Activated CD8-positive, alpha-beta T cell treated with anti-CD3 and anti-CD28 coated beads, Interleukin-2, amount 10 ng/mL, durations not matched to agents 7 days and 5 days (primary cell): ENCODE measurements around the gene MFF. TPM values are rescaled to one million over a fixed set of nuclear protein-coding genes. Genes with fewer than 3 reads are reported as not detected.
"Not testable (repeated sequence)": the region's sequence is repeated elsewhere in the genome, so short reads cannot be mapped to it uniquely, and the experiment has no call there.

ENCODE experiments used
- ATAC-seq: fragments of 150-1000 bp; cut with Tn5 transposase; one replicate; pipeline ENCODE4 v1.10.0; 2021; ENCODE audit warnings: moderate library complexity
- CTCF ChIA-PET: fragments of 350-600 bp; sonication (Branson Sonifier 250); formaldehyde crosslinking; loops from one replicate; lab custom pipeline; 2021; ENCODE audit warnings: antibody characterized with exemption; lab: Charles Lee
- POLR2A ChIA-PET: fragments of 350-600 bp; sonication (Branson Sonifier 250); formaldehyde crosslinking; loops from one replicate; lab custom pipeline; 2021; ENCODE audit warnings: antibody characterized with exemption; lab: Charles Lee
- DNase-seq: peaks from one replicate; pipeline ENCODE4 v3.0.0-alpha.2; 2020
- H3K27ac Mint-ChIP-seq: one replicate; pipeline ENCODE4 v1.8.0; 2021; ENCODE audit warnings: mild to moderate bottlenecking, mixed read lengths
- H3K27me3 Mint-ChIP-seq: one replicate; pipeline ENCODE4 v1.8.0; 2021; ENCODE audit warnings: low read depth, mixed read lengths
- H3K36me3 Mint-ChIP-seq: one replicate; pipeline ENCODE4 v1.8.0; 2021; ENCODE audit warnings: low read depth, mixed read lengths
- H3K4me1 Mint-ChIP-seq: one replicate; pipeline ENCODE4 v1.8.0; 2021; ENCODE audit warnings: low read depth, mixed read lengths
- H3K4me3 Mint-ChIP-seq: one replicate; pipeline ENCODE4 v1.8.0; 2021; ENCODE audit warnings: mild to moderate bottlenecking, mixed read lengths
- H3K9me3 Mint-ChIP-seq: one replicate; pipeline ENCODE4 v1.8.0; 2022; ENCODE audit warnings: mixed read lengths; ENCODE audit not compliant: insufficient read depth
- total RNA-seq, 2 experiments: library from RNA; stranded (reverse); gene quantifications; one replicate each; pipeline ENCODE4 v1.2.3, GENCODE V29; 2021

MFF gene
- total RNA-seq, 2 experiments from 2014 or later = 64.5 to 68.3 TPM

DNA sequence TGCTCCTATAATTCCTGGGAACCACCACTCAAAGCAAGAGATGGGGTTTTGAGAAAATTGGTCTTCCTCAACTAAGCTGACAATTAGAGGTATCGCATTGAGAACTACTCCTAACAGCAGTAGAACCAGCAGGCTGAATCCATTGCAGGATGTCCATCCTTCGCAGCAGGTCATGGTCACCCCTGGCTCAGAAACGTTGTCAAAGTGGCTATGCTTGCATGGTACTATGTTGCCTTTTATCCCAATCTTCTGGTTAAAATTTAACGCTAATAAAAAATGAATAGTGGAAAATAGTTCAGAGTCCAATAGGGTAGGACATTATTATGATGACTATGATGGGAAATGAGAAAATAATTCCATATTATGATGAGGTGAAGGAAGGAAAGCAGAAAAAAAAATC lies 54.0 kb downstream of the MFF start, which contains the start of gene TM4SF20:
Gene TM4SF20 (minus strand): TSS at position 212 of the 400 bp plus-strand sequence. CDS start 38 bp downstream, at position 174.
- no peak within 1 kb of the TSS for H3K27ac Mint-ChIP-seq
- ChIA-PET POLR2A (no interaction called here), CTCF (interaction anchor here (1.5 kb wide), 1 partner anchor 14 kb away, joined by 4 read pairs; no protein-coding TSS in a partner anchor)
- peaks cover 4% of the 10 kb centered on the region for H3K4me1 Mint-ChIP-seq
- ATAC-seq (no peak), DNase-seq (no peak)
- H3K36me3 Mint-ChIP-seq = no peaks in the 10 kb centered on the region
- H3K4me3 Mint-ChIP-seq = no peak within 1 kb of the TSS
- peaks cover 5% of the 10 kb centered on the region for H3K27me3 Mint-ChIP-seq
- H3K9me3 Mint-ChIP-seq = no peaks in the 10 kb centered on the region

DNA sequence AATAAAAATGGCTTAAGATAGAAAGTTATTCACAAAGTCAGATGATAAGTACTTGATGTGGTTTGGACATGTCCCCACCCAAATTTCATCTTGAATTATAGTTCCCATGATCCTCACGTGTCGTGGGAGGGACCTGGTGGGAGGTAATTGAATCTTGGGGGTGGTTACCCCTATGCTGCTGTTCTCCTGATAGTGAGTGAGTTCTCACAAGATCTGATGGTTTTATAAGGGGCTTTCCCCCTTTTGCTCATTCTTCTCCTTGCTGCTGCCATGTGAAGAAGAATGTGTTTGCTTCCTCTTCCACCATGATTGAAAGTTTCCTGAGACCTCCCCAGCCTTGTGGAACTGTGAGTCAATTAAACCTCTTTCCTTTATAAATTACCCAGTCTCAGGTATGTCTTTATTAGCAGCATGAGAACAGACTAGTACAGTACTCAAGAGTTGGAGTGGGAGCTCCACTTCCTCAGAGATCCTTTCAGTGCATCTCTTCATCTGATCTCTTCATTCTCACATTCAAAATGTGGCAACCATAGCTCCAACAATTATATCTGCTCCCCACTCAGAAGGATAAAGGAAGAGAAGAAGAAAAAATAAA lies 57.3 kb downstream of the MFF start:
- H3K36me3 Mint-ChIP-seq, H3K4me1 Mint-ChIP-seq, H3K27ac Mint-ChIP-seq, H3K4me3 Mint-ChIP-seq, ATAC-seq, CTCF ChIA-PET, POLR2A ChIA-PET, H3K27me3 Mint-ChIP-seq, DNase-seq, H3K9me3 Mint-ChIP-seq: not testable (repeated sequence)

DNA sequence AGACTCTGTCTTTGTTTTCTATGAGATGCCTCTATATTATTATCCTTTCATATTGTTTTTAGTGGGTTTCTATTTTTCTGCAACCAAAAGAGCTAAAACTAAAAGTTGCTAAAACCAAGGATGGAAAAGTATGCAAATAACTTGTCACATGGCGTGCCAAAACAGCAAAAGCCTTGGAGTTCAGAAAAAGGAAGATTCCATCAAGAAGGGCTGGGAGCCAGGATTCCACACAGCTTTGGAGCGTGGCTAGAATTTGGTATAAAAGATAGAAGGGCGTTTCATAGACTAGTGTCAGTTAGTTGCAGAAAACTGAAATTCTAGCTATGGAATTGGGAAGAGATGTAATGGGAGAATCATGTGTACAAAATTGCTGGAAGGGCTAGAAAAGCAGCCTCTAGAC lies 58.6 kb downstream of the MFF start:
- Mint-ChIP-seq H3K27me3 (no peaks in the 10 kb centered on the region), H3K36me3 (no peaks in the 10 kb centered on the region), H3K4me1 (no peaks in the 10 kb centered on the region), H3K4me3 (no peak overlapping the region), H3K9me3 (no peaks in the 10 kb centered on the region), H3K27ac (no peak overlapping the region)
- no peak for ATAC-seq
- DNase-seq = no peak
- POLR2A ChIA-PET = no interaction called here
- CTCF ChIA-PET = no interaction called here

DNA sequence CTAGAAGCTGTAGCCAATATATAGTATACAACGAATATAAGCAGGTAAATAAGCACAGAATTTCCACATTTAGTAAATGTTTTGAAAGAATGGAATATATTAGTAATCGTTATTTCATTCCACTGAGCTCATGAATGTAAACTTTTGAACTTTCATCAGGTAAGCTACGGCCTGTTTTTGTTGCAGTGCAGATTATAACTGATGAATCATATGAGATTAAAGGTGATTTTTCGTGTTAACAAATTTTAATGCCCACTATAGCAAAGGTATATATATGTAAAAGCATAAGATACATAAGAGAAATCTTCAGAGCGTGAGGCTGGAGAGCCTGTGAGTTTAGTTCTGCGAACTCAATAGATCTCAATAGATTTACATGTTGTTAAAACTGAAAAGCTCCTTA lies 61.6 kb downstream of the MFF start:
- no peak for DNase-seq

DNA sequence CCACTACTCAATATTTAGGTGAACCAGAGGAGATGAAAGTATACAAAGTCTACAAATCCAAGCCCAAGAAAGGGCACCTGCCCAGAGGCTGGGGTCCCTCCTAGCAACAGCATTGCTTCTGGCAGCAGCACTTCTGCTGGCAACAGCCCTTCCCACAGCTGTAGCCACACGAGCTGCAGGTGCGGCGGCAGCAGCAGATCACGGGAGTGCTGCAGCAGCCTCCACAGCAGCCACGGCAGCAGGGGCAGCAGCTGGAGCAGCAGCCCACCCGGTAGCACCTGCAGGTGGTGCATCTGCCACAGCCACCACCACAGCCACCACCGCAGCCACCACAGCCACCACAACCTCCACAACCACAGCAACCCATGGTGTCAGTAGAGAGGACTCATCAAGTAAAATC lies 62.5 kb downstream of the MFF start, which contains the start of gene SCYGR1:
Gene SCYGR1 (minus strand): TSS at position 367 of the 400 bp plus-strand sequence. CDS start 0 bp downstream, at position 367.
- H3K27me3 Mint-ChIP-seq, H3K4me3 Mint-ChIP-seq, H3K36me3 Mint-ChIP-seq, CTCF ChIA-PET, ATAC-seq, POLR2A ChIA-PET, DNase-seq, H3K4me1 Mint-ChIP-seq, H3K27ac Mint-ChIP-seq, H3K9me3 Mint-ChIP-seq: not testable (repeated sequence)

More for the DNA sequence above, 61.6 kb downstream of the MFF start:
- H3K36me3 Mint-ChIP-seq = no peaks in the 10 kb centered on the region
- H3K27ac Mint-ChIP-seq = no peak overlapping the region
- POLR2A ChIA-PET = no interaction called here
- H3K9me3 Mint-ChIP-seq = no peaks in the 10 kb centered on the region
- CTCF ChIA-PET = no interaction called here
- H3K27me3 Mint-ChIP-seq = no peaks in the 10 kb centered on the region
- ATAC-seq = no peak
- H3K4me1 Mint-ChIP-seq = no peaks in the 10 kb centered on the region
- H3K4me3 Mint-ChIP-seq = no peak overlapping the region

DNA sequence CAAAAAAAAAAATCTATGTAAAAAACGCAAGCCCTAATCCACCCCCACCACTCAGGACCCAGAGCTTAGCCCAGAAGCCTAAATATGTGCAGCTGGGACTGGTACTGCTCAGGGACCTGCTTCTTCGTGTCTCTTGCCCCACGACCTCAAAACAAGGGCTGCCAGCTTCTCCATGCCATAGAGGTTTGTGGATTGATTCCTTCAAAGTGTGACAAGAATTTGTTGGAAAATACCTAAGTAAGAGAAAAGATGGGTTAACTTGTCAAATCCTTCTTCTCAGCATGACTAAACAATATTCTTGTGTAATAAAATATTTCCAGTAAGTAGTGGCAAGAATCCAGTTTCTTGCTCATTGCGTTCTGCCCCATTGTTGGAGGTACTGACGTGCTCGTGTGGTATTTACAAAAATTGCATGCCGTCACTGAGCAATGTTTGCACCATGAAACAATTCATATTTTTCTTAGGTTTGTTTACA lies 63.5 kb downstream of the MFF start:
- no peaks in the 10 kb centered on the region for H3K9me3 Mint-ChIP-seq
- ChIA-PET CTCF (no interaction called here), POLR2A (no interaction called here)
- H3K27ac Mint-ChIP-seq = no peak overlapping the region
- ATAC-seq (no peak), DNase-seq (no peak)
- no peak overlapping the region for H3K4me3 Mint-ChIP-seq
- H3K4me1 Mint-ChIP-seq = no peaks in the 10 kb centered on the region
- no peaks in the 10 kb centered on the region for H3K36me3 Mint-ChIP-seq
- H3K27me3 Mint-ChIP-seq = no peaks in the 10 kb centered on the region

DNA sequence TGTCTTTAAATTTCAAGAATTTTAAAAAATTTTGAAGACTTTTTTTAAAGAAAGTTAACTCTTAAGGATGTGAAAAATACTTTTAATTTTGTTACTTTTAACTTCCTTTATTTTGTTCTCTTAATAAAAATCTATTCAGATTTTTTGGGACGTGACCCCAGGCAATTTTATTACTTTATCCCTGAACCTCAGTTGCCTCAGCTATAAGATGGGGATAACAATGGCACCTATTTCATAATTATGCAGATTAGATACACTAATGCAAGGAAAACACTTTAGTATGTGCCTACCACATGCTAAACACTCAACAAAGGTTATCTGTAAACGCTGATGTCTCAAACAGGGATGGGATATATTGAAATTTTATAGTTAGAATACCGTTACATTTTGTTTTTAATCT lies 64.2 kb downstream of the MFF start:
- no peaks in the 10 kb centered on the region for H3K9me3 Mint-ChIP-seq
- POLR2A ChIA-PET = no interaction called here
- H3K27ac Mint-ChIP-seq = no peak overlapping the region
- ATAC-seq (no peak), DNase-seq (no peak)
- no peaks in the 10 kb centered on the region for H3K36me3 Mint-ChIP-seq
- no peaks in the 10 kb centered on the region for H3K27me3 Mint-ChIP-seq
- no peak overlapping the region for H3K4me3 Mint-ChIP-seq
- no peaks in the 10 kb centered on the region for H3K4me1 Mint-ChIP-seq
- CTCF ChIA-PET = no interaction called here

DNA sequence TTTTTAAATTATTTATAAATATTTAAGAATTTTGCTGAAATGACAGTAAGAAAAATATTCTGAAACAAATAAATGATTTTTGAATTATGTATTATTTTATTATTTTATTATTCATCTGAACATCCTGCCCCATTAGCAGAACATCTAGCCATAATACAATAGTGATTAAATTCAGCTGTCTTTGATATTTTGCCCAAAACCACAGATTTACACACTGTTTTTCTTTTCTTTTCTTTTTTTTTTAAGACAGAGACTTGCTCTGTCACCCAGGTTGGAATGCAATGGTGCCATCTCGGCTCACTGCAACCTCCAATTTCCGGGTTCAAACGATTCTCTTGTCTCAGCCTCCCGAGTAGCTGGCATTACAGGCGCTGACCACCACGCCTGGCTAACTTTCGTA lies 64.6 kb downstream of the MFF start:
- DNase-seq (no peak), ATAC-seq (no peak)
- H3K4me1 Mint-ChIP-seq = no peaks in the 10 kb centered on the region
- POLR2A ChIA-PET = no interaction called here
- H3K27me3 Mint-ChIP-seq = no peaks in the 10 kb centered on the region
- CTCF ChIA-PET = no interaction called here
- no peak overlapping the region for H3K27ac Mint-ChIP-seq
- no peak overlapping the region for H3K4me3 Mint-ChIP-seq
- H3K36me3 Mint-ChIP-seq = no peaks in the 10 kb centered on the region
- H3K9me3 Mint-ChIP-seq = no peaks in the 10 kb centered on the region

DNA sequence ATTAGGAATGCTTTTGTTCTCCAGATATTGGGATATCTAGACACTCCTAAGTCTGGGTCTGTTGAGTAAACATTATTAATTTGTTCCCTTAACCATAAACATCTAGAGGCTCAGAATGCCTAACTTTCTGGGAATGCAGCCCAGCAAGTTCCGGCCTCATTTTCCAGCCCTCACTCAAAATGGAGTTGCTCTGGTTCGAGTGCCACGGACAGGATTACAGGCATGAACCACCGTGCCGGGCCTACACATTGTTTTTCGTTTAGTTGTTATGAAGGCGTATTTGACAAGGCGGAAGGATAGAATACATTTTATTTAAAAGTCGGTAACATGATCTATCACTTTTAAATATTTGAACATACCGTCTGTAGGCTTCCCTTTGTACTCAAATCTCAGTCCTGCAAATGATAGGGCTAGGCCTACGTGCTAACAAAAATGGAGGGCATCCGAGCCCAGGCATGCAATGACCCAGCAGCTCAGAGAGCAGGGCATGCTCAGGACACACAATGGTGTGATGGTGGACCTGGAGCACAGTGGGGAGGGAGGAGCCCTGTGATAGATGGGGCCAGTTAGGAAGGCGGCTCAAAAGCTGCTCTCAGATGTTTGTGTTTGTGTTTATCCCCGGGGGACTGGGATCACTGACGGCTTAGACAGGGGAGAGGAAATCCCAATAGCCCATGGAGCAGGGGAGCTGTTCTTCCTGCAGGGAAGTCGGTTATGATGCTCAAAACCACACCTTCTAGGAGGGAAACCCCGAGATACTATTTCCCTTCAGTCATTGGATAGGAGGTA lies 65.6 kb downstream of the MFF start:
- no peaks in the 10 kb centered on the region for H3K4me1 Mint-ChIP-seq
- ChIA-PET CTCF (no interaction called here), POLR2A (no interaction called here)
- ATAC-seq = no peak
- no peaks in the 10 kb centered on the region for H3K36me3 Mint-ChIP-seq
- no peaks in the 10 kb centered on the region for H3K27me3 Mint-ChIP-seq
- H3K4me3 Mint-ChIP-seq = no peak overlapping the region
- H3K9me3 Mint-ChIP-seq = no peaks in the 10 kb centered on the region
- H3K27ac Mint-ChIP-seq = no peak overlapping the region
- DNase-seq = no peak

DNA sequence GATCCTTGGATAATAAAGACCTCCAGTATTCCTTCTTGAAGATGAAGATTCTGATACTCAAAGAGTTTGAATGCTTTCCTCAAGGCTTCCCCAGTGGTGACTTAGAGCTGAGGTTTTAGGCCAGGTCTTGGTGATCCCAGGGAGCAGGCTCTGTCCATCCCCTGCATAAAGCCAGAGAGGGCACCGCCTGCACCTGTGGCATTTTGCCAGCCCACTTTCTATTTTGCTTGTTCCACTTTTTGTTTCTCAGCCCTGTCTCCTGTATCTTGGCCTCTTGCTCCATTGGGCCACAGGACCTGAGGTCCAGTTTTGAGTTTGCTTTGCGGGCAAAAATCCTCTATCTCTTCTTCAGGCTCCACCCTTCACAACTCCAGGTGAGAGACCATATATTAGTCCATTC lies 69.3 kb downstream of the MFF start:
- Mint-ChIP-seq H3K4me1 (peaks cover 8% of the 10 kb centered on the region), H3K27ac (no peak overlapping the region), H3K36me3 (no peaks in the 10 kb centered on the region), H3K27me3 (no peaks in the 10 kb centered on the region), H3K9me3 (no peaks in the 10 kb centered on the region), H3K4me3 (no peak overlapping the region)
- no peak for ATAC-seq
- POLR2A ChIA-PET = no interaction called here
- no peak for DNase-seq
- CTCF ChIA-PET = no interaction called here

DNA sequence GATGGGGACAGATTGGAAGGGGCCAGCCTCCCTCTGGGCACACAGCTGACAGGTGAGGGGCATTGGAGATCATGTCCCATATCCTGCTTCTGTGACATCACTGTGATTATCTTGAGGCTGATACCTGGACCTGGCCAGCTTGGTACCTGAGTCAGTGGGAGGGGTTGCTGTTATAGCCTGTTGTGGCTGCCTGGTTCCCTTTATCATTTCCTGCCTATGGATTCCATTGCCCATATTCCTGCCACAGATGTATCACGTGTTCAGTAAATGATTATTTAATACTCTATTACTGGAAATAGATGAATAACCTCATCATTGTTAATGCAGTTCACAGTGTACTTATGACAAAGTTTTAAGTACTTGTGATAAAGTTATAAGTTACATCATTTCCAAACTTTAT lies 70.5 kb downstream of the MFF start:
- ChIA-PET POLR2A (no interaction called here), CTCF (interaction anchor here (1.3 kb wide), 1 partner anchor 10 kb away, joined by 7 read pairs; no protein-coding TSS in a partner anchor)
- Mint-ChIP-seq H3K9me3 (no peaks in the 10 kb centered on the region), H3K4me3 (no peak overlapping the region), H3K27me3 (no peaks in the 10 kb centered on the region), H3K4me1 (peaks cover 8% of the 10 kb centered on the region), H3K27ac (no peak overlapping the region), H3K36me3 (no peaks in the 10 kb centered on the region)
- no peak for ATAC-seq
- no peak for DNase-seq

DNA sequence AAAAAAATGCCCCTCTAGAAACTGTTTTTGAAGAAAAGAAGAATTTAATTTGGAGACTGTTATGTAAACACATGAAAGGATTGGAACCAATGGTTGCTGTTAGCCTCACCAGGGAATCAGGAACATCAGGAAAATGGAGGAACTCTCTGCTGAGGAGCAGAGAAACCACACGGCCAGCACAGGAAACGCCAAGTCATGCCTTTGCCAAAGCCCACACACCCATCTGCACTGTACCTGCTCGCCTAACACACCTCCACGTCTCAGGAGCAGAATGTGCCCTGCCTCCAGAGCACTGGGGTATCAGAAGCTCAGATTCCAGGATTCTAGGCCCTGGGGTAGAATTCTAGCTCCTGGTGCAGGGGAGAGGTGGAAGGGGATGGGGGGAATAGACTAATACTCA lies 72.5 kb downstream of the MFF start:
- ChIA-PET POLR2A (no interaction called here), CTCF (no interaction called here)
- no peaks in the 10 kb centered on the region for H3K9me3 Mint-ChIP-seq
- DNase-seq (no peak), ATAC-seq (no peak)
- H3K27ac Mint-ChIP-seq = no peak overlapping the region
- no peaks in the 10 kb centered on the region for H3K36me3 Mint-ChIP-seq
- H3K27me3 Mint-ChIP-seq = peaks cover 2% of the 10 kb centered on the region
- peaks cover 8% of the 10 kb centered on the region for H3K4me1 Mint-ChIP-seq
- H3K4me3 Mint-ChIP-seq = no peak overlapping the region
